IMR-90 (cell line): ENCODE measurements around the gene KIRREL1. TPM values are rescaled to one million over a fixed set of nuclear protein-coding genes. Genes with fewer than 3 reads are reported as not detected.

Experiments
- ATAC-seq: fragments of 200-7000 bp; cut with Tn5 transposase; 2 replicates; pipeline ENCODE4 v1.9.1; 2020; ENCODE audit warnings: low read depth, mild to moderate bottlenecking, moderate library complexity
- BruUV-seq: library from RNA; stranded (reverse); fragments of 400-500 nt; replicated peaks from 2 replicates; lab custom pipeline; 2021; lab: Mats Ljungman, UMichigan
- CTCF ChIA-PET: fragments of 300-600 bp; formaldehyde crosslinking; extraction: SDS; loops from one replicate; lab custom pipeline; 2021; ENCODE audit warnings: antibody characterized with exemption; lab: Yijun Ruan, JAX
- POLR2A ChIA-PET: fragments of 300-600 bp; sonication (Branson Sonifier 250); formaldehyde crosslinking; loops from one replicate; lab custom pipeline; 2022; ENCODE audit warnings: antibody characterized with exemption; ENCODE audit not compliant: unreplicated experiment; lab: Charles Lee
- DNase-seq: peaks from one replicate; pipeline ENCODE4 v3.0.0; 2013
- H2AFZ ChIP-seq: replicated peaks from 2 replicates; pipeline ENCODE3; 2013; ENCODE audit warnings: low read length, mild to moderate bottlenecking; ENCODE audit not compliant: poor library complexity
- H2AK5ac ChIP-seq: 2 replicates; pipeline ENCODE4 v1.6.1; 2013; ENCODE audit warnings: low read depth, low read length, inconsistent platforms
- H2AK9ac ChIP-seq: replicated peaks from 2 replicates; pipeline ENCODE3; 2013; ENCODE audit warnings: mild to moderate bottlenecking, low read depth, low read length, moderate library complexity; ENCODE audit not compliant: poor library complexity
- H2BK120ac ChIP-seq: 2 replicates; pipeline ENCODE4 v1.6.1; 2013; ENCODE audit warnings: low read depth, low read length, inconsistent platforms
- H2BK15ac ChIP-seq: 3 replicates; pipeline ENCODE4 v1.6.1; 2013; ENCODE audit warnings: low read depth, low read length, inconsistent platforms
- H2BK20ac ChIP-seq: 2 replicates; pipeline ENCODE4 v1.6.1; 2013; ENCODE audit warnings: low read depth, mild to moderate bottlenecking, inconsistent platforms, low read length, moderate library complexity
- H2BK5ac ChIP-seq: 2 replicates; pipeline ENCODE4 v1.6.1; 2013; ENCODE audit warnings: mild to moderate bottlenecking, low read depth, low read length, inconsistent platforms; ENCODE audit not compliant: poor library complexity, severe bottlenecking
- H3K14ac ChIP-seq: replicated peaks from 2 replicates; pipeline ENCODE4 v1.6.1; 2013; ENCODE audit warnings: low read depth, low read length, inconsistent platforms
- H3K18ac ChIP-seq: 2 replicates; pipeline ENCODE4 v1.6.1; 2013; ENCODE audit warnings: low read depth, low read length, control low read depth
- H3K23ac ChIP-seq: 2 replicates; pipeline ENCODE4 v1.6.1; 2013; ENCODE audit warnings: low read depth, low read length, inconsistent platforms
- H3K27ac ChIP-seq: 2 replicates; pipeline ENCODE4 v1.5.1; 2013; ENCODE audit warnings: mild to moderate bottlenecking, control low read depth, low read length; ENCODE audit not compliant: insufficient read depth
- H3K27me3 ChIP-seq: 2 replicates; pipeline ENCODE4 v1.6.1; 2013; ENCODE audit warnings: low read length; ENCODE audit not compliant: control insufficient read depth, insufficient read depth
- H3K36me3 ChIP-seq: 2 replicates; pipeline ENCODE4 v1.6.1; 2013; ENCODE audit warnings: low read length, mixed read lengths; ENCODE audit not compliant: control insufficient read depth, insufficient read depth
- H3K4ac ChIP-seq: 2 replicates; pipeline ENCODE4 v1.6.1; 2013; ENCODE audit warnings: low read depth, low read length, inconsistent platforms
- H3K4me1 ChIP-seq: 2 replicates; pipeline ENCODE4 v1.6.1; 2013; ENCODE audit warnings: low read length, mixed read lengths; ENCODE audit not compliant: control insufficient read depth, insufficient read depth
- H3K4me2 ChIP-seq: 2 replicates; pipeline ENCODE4 v1.6.1; 2013; ENCODE audit warnings: low read depth, mild to moderate bottlenecking, control low read depth, low read length, moderate library complexity
- H3K4me3 ChIP-seq: 2 replicates; pipeline ENCODE4 v1.5.1; 2013; ENCODE audit warnings: low read depth, mild to moderate bottlenecking, control low read depth, low read length, moderate library complexity; ENCODE audit not compliant: insufficient read depth
- H3K56ac ChIP-seq: 2 replicates; pipeline ENCODE4 v1.6.1; 2013; ENCODE audit warnings: low read length, inconsistent platforms; ENCODE audit not compliant: insufficient read depth; ENCODE audit errors: extremely low read depth
- H3K79me1 ChIP-seq, 2 experiments: 2 replicates each; pipeline ENCODE4 v1.6.1; 2013; ENCODE audit warnings: low read length in 2 of 2, inconsistent platforms in 1 of 2, low read depth in 1 of 2
- H3K9ac ChIP-seq: 2 replicates; pipeline ENCODE4 v1.6.1; 2013; ENCODE audit warnings: low read depth, low read length, control low read depth
- H3K9me1 ChIP-seq: 2 replicates; pipeline ENCODE4 v1.6.1; 2013; ENCODE audit warnings: low read length, inconsistent platforms; ENCODE audit not compliant: insufficient read depth
- H3K9me3 ChIP-seq: 2 replicates; pipeline ENCODE4 v1.6.1; 2013; ENCODE audit warnings: low read length; ENCODE audit not compliant: control insufficient read depth, insufficient read depth
- H4K20me1 ChIP-seq: 2 replicates; pipeline ENCODE4 v1.6.1; 2013; ENCODE audit warnings: low read length, inconsistent platforms; ENCODE audit not compliant: insufficient read depth
- H4K5ac ChIP-seq: 2 replicates; pipeline ENCODE4 v1.6.1; 2013; ENCODE audit warnings: mild to moderate bottlenecking, low read depth, low read length, control low read depth
- H4K8ac ChIP-seq, 2 experiments: 2 replicates each; pipeline ENCODE4 v1.6.1; 2013; ENCODE audit warnings: low read depth in 2 of 2, low read length in 2 of 2, control low read depth in 1 of 2, inconsistent platforms in 1 of 2
- H4K91ac ChIP-seq: 2 replicates; pipeline ENCODE4 v1.6.1; 2013; ENCODE audit warnings: low read depth, low read length, inconsistent platforms; ENCODE audit not compliant: insufficient read depth
- MAFK ChIP-seq: IDR thresholded peaks from 2 replicates; pipeline ENCODE4 v1.6.1; 2012; ENCODE audit warnings: low read depth, low read length, improper control_type of control experiment
- POLR2A ChIP-seq: IDR thresholded peaks from 2 replicates; pipeline ENCODE4 v1.6.1; 2012; ENCODE audit warnings: mild to moderate bottlenecking, low read depth, low read length
- WGBS, 2 experiments: methylation state at CpG; one replicate each; pipeline versions ENCODE4 v1.1.5 to v1.1.7; 2013; ENCODE audit warnings: missing lambda C conversion rate in 2 of 2; ENCODE audit not compliant: insufficient read length in 1 of 2; ENCODE audit errors: extremely low coverage in 2 of 2; 5-methylcytosine and 5-hydroxymethylcytosine counted together
- dilution Hi-C: fragments of 300-500 bp; cut with HindIII; formaldehyde crosslinking; loops from one replicate; pipeline ENCODE4 v1.14.3; 2018; ENCODE audit warnings: low sequenced_read_pairs; ENCODE audit not compliant: unreplicated experiment
- in situ Hi-C: fragments of 300-500 bp; cut with MboI; formaldehyde crosslinking; loops from 3 replicates; pipeline ENCODE4 v1.14.3; 2019; ENCODE audit warnings: low sequenced_read_pairs, inconsistent platforms, mixed read lengths
- intact Hi-C: fragments of 100-400 bp; cut with micrococcal nuclease; formaldehyde crosslinking; loops from 2 replicates; pipeline ENCODE4 v1.10.0; 2022
- polyA plus RNA-seq, 3 experiments: library from polyadenylated mRNA; depleted of rRNA; stranded (reverse); fragments of >200 nt; gene quantifications; 2 replicates each; pipeline ENCODE4 v1.2.3, GENCODE V29; 2012; ENCODE audit warnings: low replicate concordance in 1 of 3
- total RNA-seq: library from RNA; depleted of rRNA; stranded (reverse); fragments of >200 nt; gene quantifications from 2 replicates; pipeline ENCODE4 v1.2.3, GENCODE V29; 2012
- TF ChIP-seq, protein P1 (sequence below): conservative IDR thresholded peaks from 2 replicates; pipeline ENCODE4 v1.5.1; 2012; ENCODE audit warnings: mild to moderate bottlenecking, low read depth, low read length, improper control_type of control experiment

Gene KIRREL1
- total and polyA plus RNA-seq, 2 of the 4 experiments (the other 2 are of a cell fraction) = 58.1 to 64.7 TPM

DNA sequence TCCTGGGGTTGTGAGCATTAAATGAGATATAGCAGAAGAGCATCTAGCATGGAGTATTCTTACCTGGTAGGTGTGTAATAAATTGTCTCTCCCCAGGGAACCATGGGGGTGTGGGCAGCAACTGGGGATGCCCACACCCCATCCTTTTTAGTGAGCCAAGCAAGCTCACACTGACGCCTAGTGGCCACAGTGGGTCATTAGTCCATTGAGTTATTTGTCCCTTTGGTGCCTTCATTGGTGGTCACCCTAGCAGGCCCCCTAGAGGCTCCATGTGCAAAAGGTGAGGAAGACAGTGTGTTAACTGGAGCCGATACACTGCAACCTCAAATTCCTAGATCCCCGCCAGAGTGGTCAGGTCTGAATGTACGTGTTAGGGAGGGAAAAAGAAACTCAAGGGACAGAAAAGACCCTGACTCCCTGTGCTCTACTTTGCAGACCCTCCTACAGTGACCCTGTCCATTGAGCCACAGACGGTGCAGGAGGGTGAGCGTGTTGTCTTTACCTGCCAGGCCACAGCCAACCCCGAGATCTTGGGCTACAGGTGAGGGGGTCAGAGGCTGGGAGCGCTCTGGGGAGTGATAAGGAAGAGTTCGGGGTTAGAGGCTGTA is 94.0 kb downstream of the KIRREL1 start (continued):
- TF ChIP-seq POLR2A = peak; percentile 43; the same call in 1 of the 2 replicates

DNA sequence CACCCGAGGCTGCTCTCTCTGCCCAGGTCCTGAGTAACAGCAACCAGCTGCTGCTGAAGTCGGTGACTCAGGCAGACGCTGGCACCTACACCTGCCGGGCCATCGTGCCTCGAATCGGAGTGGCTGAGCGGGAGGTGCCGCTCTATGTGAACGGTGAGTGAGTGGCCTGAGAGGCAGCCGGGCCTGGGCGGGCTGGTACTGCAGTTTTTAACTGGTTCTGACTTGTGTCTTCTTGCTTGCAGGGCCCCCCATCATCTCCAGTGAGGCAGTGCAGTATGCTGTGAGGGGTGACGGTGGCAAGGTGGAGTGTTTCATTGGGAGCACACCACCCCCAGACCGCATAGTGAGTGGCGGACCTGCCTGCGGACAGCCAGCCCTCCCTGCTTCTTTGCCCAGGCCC is 96.0 kb downstream of the KIRREL1 start:
- no peaks in the 10 kb centered on the region for H3K9me1 ChIP-seq
- in situ Hi-C loops = no loop called here
- H4K20me1 ChIP-seq = peaks cover 15% of the 10 kb centered on the region
- no peak overlapping the region for H2AK9ac ChIP-seq
- no peak overlapping the region for H2AK5ac ChIP-seq
- DNase-seq (no peak), ATAC-seq (no peak)
- H2BK15ac ChIP-seq = no peak overlapping the region
- ChIA-PET CTCF (no interaction called here), POLR2A (no interaction called here)
- H4K8ac ChIP-seq = no peak overlapping the region
- no peak overlapping the region for H3K14ac ChIP-seq
- no peaks in the 10 kb centered on the region for H3K9me3 ChIP-seq
- no peak overlapping the region for H3K4me2 ChIP-seq
- no peak overlapping the region for H3K4ac ChIP-seq
- H3K4me3 ChIP-seq = no peak overlapping the region
- no peaks in the 10 kb centered on the region for H3K27me3 ChIP-seq
- H3K4me1 ChIP-seq = no peaks in the 10 kb centered on the region
- no peak overlapping the region for H2BK5ac ChIP-seq
- no peak overlapping the region for H3K23ac ChIP-seq
- H3K36me3 ChIP-seq = peaks cover 85% of the 10 kb centered on the region
- no peak overlapping the region for H3K27ac ChIP-seq
- H2BK120ac ChIP-seq = no peak overlapping the region
- dilution Hi-C loops = no loop called here
- no peak overlapping the region for H3K18ac ChIP-seq
- H3K56ac ChIP-seq = no peak overlapping the region
- no peak overlapping the region for H4K5ac ChIP-seq
- H3K79me1 ChIP-seq = peaks cover 9 to 17% of the 10 kb centered on the region in 2 experiments; a peak in 3 of 4 replicates
- intact Hi-C loops = no loop called here
- H4K91ac ChIP-seq = no peak overlapping the region
- no peak overlapping the region for H2BK20ac ChIP-seq
- TF ChIP-seq, protein P1, sequence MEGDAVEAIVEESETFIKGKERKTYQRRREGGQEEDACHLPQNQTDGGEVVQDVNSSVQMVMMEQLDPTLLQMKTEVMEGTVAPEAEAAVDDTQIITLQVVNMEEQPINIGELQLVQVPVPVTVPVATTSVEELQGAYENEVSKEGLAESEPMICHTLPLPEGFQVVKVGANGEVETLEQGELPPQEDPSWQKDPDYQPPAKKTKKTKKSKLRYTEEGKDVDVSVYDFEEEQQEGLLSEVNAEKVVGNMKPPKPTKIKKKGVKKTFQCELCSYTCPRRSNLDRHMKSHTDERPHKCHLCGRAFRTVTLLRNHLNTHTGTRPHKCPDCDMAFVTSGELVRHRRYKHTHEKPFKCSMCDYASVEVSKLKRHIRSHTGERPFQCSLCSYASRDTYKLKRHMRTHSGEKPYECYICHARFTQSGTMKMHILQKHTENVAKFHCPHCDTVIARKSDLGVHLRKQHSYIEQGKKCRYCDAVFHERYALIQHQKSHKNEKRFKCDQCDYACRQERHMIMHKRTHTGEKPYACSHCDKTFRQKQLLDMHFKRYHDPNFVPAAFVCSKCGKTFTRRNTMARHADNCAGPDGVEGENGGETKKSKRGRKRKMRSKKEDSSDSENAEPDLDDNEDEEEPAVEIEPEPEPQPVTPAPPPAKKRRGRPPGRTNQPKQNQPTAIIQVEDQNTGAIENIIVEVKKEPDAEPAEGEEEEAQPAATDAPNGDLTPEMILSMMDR = no peak
- no peak for TF ChIP-seq MAFK
- H2AFZ ChIP-seq = no peak overlapping the region
- 88% methylated on average over 3 of the region's 16 CpGs; no CpG with 5 or more reads in 1 of the 2 experiments for WGBS, 2 experiments
- no TSS peak for BruUV-seq
- H3K9ac ChIP-seq = no peak overlapping the region
